Measurements from ENCODE around the gene POTEF.
"Not testable (repeated sequence)": the region's sequence is repeated elsewhere in the genome, so short reads cannot be mapped to it uniquely, and the experiment has no call there.

Gene POTEF

DNA sequence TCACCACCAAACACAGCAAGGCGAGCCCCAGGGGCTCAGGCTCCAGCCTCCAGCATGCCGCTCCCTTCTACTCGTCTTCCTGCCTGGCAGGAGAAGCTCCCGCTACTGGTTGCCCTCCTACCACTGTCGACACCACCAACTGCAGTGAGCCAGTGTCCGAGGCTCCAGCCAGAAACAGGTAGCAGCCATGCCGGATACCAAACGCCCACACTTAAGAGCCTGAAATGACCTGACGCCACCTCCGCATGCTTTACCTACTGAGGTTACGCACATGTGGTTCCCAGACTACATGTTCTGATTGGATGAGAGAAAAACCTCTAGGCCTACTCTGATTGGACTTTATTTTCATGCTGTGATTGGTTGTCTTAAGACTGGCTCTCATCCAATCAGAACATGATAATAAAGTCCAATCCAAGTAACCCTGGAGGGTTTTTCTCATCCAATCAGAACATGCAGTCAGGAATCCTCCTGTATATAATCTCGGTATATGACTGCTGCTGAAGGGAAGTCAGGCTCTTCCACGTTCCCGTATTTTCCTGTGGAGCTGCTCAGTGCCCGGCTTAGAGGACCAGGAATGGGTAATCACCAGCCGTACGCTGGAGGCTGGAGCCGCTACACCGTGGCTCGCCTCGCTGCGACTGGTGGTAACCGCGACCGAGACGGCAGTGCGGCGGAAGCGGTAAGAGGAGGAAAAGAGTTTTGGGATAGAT lies at the start of gene POTEF:
Gene POTEF (minus strand): TSS at position 103 of the 710 bp plus-strand sequence. CDS start 8,707 bp downstream, outside the sequence.
- not testable (repeated sequence) for DNase-seq (ENCODE audit: extremely low spot score, insufficient read length, low read depth); FAIRE-seq

DNA sequence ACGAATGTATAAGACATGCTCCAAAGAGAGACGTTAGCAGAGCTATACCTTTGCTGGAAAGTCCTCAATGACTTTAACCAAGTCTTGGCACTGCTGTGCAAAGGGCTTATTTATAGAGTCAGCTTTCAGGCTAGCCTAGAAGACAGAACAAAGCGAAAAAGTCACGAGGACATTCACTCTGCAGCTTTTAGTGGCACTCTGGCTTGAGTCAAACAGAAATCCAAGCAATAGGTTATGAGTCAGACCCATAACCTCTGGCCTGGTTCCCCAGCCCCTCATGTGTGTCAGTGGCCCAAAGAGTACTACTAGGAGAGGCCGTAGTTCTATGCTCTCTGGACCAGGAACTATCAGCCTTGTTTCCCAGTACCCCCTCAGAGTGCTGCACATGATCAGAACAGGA lies 45.8 kb upstream of the POTEF start:
- peak; percentile 26 for FAIRE-seq
- DNase-seq (ENCODE audit: extremely low spot score, insufficient read length, low read depth): not testable (repeated sequence)

DNA sequence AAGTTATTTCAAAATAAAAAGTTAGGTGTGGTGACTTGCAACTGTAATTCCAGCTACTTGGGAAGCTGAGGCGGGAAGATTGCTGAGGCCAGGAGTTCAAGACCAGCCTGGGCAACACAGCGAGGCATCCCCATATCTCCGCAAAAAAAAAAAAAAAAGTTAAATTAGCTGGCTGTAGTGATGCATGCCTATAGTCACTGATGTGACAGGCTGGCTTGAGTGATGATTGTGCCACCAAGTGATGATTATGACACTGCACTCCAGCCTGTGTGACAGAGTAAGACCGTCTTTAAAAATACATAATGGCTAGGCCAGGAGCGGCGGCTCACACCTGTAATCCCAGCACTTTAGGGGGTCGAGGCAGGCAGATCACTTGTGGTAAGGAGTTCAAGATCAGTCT lies 40.9 kb upstream of the POTEF start:
- FAIRE-seq (no peak), DNase-seq (ENCODE audit: extremely low spot score, insufficient read length, low read depth) (no peak)

DNA sequence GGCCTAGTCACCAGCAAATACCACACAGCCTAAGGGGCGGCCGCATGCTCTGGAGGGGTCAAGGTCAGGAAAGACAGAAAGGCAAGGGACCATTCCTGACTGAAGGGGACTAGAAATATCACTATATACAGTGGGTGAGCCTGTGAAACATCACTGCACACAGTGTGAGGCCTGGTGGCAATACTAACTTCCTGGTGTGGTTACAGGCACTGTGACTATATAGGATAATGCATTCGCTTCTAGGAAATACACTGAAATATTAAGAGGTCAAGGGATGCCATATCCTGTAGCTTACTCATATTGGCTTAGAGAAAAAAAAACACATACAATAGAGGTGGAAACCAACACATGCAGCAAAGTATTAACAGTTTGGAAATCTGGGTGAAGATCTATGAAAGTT lies 40.1 kb upstream of the POTEF start:
- not testable (repeated sequence) for FAIRE-seq; DNase-seq (ENCODE audit: extremely low spot score, insufficient read length, low read depth)

DNA sequence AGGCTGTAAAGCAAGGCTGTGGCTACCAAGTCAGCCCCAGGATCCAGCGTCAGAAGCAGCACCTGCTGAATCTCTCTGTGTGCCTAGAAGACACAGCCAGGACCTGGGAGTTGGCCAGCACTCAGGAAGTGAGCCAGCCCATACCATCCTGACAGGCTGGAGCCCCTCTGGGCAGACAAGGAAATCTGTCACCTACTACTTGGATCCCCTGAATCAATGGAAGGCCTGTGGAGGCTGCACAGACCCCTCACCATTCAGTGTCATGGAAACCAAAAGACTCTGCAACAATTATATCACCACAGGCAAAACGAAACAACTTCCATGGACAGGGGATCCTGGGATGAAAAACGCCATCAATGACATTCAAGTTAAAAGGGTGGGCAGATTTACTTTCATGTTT lies 37.6 kb upstream of the POTEF start:
- DNase-seq (ENCODE audit: extremely low spot score, insufficient read length, low read depth); FAIRE-seq: not testable (repeated sequence)

DNA sequence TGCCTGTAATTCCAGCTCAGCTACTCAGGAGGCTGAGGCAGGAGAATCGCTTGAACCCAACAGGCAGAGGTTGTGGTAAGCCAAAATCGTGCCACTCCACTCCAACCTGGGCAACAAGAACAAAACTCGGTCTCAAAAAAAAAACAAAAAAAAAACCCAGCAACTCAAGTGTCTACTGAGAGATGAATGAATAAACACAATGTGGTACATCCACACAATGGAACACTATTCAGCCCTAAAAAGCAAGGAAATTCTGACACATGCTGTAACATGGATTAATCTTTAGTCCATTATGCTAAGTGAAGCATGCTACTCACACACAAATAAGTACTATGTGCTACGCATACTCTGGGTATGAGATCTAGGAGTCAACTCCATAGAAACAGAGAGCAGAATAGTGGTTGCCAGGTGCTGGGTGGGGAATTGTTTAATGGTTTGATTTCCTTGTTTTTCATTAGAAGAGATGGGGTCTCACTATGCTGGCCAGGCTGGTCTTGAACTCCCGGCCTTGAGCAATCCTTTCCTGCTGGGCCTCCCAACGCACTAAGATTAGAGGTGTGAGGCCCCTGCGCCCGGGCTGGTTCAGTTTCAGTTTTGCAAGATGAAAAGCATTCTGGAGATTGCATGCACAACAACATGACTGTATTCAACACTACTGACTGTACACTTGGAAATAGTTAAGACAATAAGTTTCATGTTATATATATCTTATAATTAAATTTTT lies 36.4 kb upstream of the POTEF start:
- DNase-seq (ENCODE audit: extremely low spot score, insufficient read length, low read depth) (no peak), FAIRE-seq (no peak)

DNA sequence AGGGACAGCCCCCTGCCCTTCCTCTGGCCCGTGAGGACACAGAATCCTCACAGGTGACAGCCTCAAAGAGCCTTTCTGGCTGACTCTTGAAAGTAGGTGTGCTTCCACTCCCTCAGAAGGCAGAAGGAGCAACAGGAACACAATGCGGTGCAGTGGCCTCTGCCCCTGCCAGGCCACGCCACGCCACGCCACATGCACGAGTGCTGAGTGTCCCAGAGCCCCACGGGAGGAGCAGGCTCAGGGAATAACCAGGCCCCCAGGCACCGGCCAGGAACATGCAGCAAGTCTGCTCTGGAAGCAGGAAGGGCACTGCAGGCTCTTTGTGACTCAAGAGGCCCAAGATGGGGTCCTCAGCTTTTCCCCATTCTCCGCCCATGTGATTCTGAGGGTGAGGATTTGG lies 33.9 kb upstream of the POTEF start:
- FAIRE-seq (no peak), DNase-seq (ENCODE audit: extremely low spot score, insufficient read length, low read depth) (no peak)

DNA sequence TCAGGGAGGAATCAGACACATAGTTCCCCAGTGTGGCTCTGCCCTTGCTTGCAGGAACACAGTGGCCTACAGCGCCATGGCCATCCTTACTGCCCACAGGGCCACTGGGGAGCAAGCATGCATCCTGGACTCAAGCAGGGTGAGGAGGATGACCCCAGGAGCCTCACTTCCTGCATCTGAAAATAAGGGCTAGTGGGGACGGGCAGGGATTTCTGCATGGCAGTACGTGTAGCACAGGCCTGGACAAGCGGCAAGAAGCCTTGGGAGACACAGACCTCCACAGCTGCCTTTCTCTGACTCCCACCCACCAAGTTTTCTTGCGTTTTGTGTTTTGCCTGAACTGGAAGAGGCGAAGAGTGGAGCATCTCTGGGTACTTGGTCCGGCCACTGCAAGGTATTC lies 33.5 kb upstream of the POTEF start:
- FAIRE-seq; DNase-seq (ENCODE audit: extremely low spot score, insufficient read length, low read depth): not testable (repeated sequence)

DNA sequence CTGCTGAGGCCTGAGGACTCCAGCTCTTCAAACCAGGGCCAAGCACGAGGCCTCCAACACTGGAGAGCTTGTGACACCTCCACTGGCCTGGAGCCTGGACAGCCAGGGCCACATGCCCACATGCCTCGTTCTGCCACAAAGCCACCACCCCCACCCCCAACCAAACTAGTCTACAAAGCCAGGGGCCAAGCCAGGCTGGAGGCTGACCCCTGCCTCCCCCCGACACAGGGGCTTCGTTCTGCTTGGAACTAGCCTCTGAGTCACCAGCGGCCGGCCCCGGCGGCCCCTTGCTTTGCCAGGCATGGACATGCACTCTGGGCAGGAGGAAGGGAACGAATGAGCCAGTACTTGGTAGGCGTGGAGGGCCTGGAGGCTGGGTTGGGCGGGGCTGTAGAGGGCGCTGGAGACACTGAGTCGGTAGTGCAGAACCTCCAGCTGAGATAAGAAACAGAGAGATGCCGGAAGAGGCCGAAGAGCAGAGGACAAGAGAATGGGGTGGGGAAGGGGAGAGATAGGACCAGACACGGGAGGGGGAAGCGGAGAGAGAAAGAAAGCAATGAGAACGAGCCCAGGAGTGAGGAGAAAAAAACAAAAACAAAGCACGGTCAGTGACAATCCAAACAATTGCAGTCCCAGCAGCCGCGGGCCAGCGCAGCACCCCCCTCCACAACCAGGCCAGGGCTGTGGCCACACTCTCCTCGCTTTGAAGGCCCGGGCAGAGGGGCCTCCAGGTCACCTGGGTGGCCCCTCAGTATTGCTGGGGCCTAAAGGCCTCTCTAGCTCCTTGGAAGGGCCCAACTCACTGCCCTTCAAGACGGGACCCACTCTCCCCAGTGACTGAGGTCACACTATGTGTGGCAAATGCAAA lies 32.0 kb upstream of the POTEF start:
- FAIRE-seq: not testable (repeated sequence)

DNA sequence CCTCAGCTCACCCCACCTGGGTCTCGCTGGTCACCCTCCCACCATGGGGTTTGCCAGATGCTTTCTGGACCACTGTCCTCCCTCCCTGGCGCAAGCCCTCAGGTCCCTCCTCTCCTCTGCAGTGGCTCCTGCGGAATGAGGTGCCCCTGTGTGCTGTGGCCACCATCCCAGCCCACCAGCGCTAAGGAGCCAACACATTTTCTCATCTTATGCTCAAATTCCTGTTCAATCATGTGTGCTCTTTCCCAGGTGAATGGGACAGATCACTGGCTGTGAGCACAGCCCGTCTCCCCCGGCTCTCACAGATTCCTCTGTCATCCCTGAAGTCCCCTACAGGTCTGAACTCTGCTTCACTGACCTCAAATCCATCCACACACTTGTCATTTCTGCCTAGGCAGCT lies 31.1 kb upstream of the POTEF start:
- peak; percentile 42 for FAIRE-seq
- DNase-seq (ENCODE audit: extremely low spot score, insufficient read length, low read depth): no peak

More for the DNA sequence above, 32.0 kb upstream of the POTEF start:
- not testable (repeated sequence) for DNase-seq (ENCODE audit: extremely low spot score, insufficient read length, low read depth)

DNA sequence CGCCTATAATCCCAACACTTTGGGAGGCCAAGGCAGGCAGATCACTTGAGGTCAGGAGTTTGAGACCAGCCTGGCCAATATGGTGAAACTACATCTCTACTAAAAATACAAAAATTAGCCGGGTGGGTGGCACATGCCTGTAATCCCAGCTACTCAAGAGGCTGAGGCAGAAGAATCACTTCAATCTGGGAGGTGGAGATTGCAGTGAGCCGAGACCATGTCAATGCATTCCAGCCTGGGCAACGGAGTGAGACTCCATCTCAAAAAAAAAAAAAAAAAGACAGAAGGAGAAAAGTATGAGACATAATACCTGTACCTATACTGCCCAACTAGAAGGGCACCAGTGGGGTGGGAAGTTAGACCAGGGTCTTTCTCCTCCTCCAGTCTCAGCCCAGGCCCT lies 30.4 kb upstream of the POTEF start:
- FAIRE-seq: not testable (repeated sequence)

DNA sequence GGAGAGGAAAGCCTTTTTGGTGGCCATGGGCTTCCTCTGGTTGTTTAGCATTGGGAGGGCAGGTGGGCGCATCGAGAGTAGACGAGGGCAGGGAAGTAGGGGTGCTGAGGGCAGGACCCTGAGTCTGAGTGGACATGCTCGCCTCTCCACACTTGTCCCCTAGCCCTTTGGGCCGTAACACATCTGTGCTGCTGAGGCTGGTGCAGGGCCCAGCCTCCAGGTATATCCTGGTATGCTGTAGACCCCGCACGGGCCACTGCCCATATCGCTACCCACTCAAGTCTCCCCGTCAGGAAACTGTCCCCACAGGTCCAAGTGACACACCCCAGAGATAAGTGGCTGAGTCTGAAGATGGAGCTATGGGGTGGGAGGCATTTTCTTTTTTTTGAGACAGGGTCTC lies 29.6 kb upstream of the POTEF start:
- no peak for FAIRE-seq

More for the DNA sequence above, 30.4 kb upstream of the POTEF start:
- DNase-seq (ENCODE audit: extremely low spot score, insufficient read length, low read depth): not testable (repeated sequence)

DNA sequence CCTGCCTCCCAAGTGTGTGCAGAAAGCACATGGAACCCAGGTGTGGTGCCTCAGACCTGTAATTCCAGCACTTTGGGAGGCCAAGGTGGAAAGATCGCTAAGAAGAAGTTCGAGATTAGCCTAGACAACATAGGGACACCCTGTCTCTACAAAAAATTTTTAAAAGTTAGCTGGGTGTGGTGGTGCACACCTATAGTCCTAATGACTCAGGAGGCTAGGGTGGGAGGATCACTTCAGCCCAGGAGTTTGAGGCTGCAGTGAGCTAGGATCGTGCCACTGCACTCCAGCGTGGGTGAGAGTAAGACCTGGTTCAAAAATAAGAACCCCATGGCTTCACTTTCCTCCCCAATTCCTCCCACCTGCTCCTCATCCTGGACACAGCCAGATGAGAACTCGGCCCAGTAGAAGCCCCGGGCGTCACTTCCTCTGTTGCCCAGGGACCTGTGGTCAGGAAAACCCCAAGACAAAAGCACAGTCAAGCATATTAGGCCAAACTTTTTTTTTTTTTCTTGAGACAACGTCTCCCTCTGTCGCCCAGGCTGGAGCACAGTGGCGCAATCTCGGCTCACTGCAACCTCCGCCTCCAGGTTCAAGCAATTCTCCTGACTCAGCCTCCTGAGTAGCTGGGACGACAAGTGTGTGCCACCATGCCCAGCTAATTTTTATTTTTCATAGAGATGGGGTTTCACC lies 28.9 kb upstream of the POTEF start:
- DNase-seq (ENCODE audit: extremely low spot score, insufficient read length, low read depth) (peak; percentile 28), FAIRE-seq (peak; percentile 99)

More for the DNA sequence above, 29.6 kb upstream of the POTEF start:
- no peak for DNase-seq (ENCODE audit: extremely low spot score, insufficient read length, low read depth)

DNA sequence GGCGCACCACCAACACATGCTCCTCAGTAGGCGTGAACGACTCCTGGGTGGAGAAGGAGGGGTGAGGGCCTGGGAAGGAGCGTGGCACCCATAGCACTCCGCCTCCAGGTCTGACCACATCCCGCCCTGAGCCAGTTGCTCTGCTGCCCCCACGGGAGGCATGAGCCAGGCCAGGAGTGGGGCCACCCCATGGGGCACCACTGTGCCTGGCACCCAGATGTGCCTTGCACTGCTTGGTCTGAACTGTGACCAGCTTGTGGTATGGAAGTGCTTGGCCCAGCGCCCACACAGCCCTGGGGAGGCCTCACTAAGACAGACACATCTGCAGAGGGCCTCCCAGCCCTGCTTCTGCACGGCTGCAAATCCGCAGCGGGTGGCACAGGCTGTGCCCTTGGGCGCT lies 28.3 kb upstream of the POTEF start:
- DNase-seq (ENCODE audit: extremely low spot score, insufficient read length, low read depth): peak; percentile 7
- not testable (repeated sequence) for FAIRE-seq

DNA sequence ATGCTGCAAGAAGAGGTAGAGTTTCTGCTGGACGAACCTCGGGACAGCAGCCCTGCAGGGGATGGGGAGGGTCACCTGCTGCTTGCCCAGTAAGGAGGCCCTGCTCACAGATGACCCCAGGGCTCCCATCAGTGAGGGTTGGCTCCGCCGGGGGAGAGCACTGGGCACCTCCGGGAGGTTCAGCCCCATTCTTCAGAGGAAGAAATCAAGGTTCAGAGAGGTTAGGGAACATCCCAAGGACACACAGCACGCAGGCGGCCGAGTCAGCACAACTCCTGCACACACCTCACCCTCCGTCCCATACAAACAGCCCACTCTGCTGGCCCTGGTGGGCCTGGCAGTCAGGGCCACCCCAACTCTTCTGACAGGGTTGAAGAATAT lies 27.6 kb upstream of the POTEF start:
- DNase-seq (ENCODE audit: extremely low spot score, insufficient read length, low read depth) (no peak), FAIRE-seq (no peak)

DNA sequence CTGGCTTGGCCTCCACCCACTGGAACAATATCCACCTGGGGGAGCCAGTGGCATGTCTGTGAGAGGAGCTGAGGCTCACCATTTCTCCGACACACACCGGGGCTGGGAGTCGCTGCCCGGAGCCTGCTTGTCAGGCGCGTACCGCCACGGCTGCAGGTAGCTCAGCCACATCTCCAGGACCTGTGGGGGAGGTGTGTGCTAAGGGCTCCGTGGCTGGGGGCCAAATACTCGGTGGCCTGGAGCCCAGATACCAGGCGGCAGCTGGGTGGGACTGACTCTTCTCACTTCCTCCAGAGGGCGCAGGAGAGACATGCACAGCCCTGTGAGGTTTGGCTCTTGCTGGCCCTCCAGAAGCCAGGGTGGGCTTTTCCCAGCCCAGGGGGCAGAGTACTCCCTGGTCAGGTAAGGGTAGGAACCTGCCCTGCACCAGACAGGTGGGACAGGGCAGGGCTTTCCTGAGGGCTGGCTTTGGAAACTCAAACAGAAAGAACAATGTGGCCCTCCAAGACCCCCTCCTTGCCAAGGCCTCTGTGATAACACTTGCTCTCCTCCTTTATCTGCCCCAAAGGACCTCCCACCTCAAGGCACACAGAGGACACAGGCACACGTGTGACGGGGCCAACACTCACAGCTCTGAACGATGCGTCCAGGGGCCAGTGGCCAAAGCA lies 27.1 kb upstream of the POTEF start:
- peak; percentile 85 for FAIRE-seq

DNA sequence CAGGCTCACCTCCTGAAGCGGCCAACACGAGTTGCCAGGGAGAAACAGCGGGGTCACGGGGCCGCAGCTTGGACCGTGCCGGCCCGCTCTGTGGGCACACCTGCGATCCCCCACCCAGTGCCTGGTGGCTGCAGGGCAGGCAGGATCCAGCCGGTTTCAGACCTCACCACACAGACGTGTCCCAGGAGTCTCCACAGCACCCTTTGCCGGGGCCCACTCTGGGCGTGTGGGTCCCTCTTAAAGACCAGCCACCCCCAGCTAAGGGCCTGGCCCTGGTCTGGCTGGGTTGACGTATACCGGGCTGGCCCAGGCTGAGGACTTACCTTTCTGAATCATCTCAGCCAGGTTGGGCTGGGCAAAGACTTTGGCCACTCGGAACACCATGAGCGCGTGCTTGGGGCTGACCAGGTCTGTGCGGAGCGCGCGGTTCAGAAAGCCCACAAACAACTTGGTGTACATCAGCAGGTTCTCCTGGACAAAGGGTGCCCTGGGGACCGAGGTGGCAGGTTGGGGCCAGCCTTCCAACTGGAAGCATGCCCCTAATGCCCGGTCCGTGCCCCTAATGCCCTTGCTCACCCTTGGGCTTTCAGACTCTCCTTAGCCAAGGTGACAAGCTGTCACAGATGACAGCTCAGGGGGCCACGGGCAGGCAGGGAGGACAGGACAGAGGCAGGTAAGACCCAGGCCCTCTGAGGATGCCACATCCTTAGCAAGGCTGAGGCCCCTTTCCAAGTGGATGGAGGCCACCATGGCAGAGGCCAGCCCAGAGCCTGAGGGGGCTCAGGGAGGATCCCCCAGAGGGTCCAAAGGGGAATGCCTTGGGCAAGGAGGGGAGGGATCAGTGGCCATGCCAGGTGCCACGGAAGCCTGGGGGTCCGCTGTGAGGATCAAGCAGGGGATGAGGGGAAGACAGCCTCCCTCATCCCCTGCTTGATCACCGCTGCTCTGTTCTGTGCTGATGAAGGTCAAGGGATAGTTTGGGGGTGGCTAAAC lies 26.0 kb upstream of the POTEF start:
- DNase-seq (ENCODE audit: extremely low spot score, insufficient read length, low read depth) (no peak), FAIRE-seq (no peak)

More for the DNA sequence above, 27.1 kb upstream of the POTEF start:
- not testable (repeated sequence) for DNase-seq (ENCODE audit: extremely low spot score, insufficient read length, low read depth)

DNA sequence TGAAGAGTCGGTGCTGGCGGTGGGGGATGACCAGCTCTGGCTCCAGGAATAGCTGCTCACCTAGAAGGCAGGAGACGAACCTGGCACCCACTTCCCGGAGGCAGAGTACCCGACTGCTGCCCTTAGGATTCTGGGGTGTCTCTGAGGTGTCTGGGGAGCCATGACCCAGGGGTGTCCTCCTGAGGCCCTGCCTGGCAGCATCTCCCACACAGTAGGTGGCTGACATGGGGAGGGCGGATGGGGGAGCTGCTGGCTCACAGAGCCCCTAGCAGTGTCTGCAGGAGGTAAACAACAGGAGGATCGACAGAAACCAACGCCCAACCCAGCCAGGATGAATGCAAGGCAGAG lies 25.4 kb upstream of the POTEF start:
- not testable (repeated sequence) for FAIRE-seq

More for the DNA sequence above, 25.4 kb upstream of the POTEF start:
- DNase-seq (ENCODE audit: extremely low spot score, insufficient read length, low read depth): not testable (repeated sequence)

Data from GM18507 (cell line).